Mesenchymal stem cell (in vitro differentiated cells and primary cell): Measurements from ENCODE around the gene HMGXB3.

Experiments used
- DNase-seq: peaks from one replicate; pipeline ENCODE4 v3.0.0-alpha.2; 2013
- H2AFZ ChIP-seq: one replicate; pipeline ENCODE4 v1.6.1; 2013; ENCODE audit warnings: low read depth, mild to moderate bottlenecking, control low read depth, inconsistent platforms, low read length, moderate library complexity
- H2AK5ac ChIP-seq: 2 replicates; pipeline ENCODE4 v1.6.1; 2013; ENCODE audit warnings: low read length, moderate library complexity, mild to moderate bottlenecking, inconsistent platforms; ENCODE audit not compliant: severe bottlenecking
- H2BK120ac ChIP-seq: one replicate; pipeline ENCODE4 v1.6.1; 2013; ENCODE audit warnings: low read depth, mild to moderate bottlenecking, inconsistent platforms, low read length, moderate library complexity
- H2BK12ac ChIP-seq, 2 experiments: one replicate each; pipeline ENCODE4 v1.6.1; 2013; ENCODE audit warnings: inconsistent platforms in 2 of 2, low read length in 2 of 2, mild to moderate bottlenecking in 2 of 2, moderate library complexity in 2 of 2, control low read depth in 1 of 2
- H2BK15ac ChIP-seq: one replicate; pipeline ENCODE4 v1.6.1; 2013; ENCODE audit warnings: mild to moderate bottlenecking, low read depth, inconsistent platforms; ENCODE audit not compliant: poor library complexity, severe bottlenecking
- H2BK5ac ChIP-seq: 2 replicates; pipeline ENCODE4 v1.6.1; 2013; ENCODE audit warnings: low read depth, mild to moderate bottlenecking, low read length, control low read depth, inconsistent platforms; ENCODE audit not compliant: poor library complexity, severe bottlenecking
- H3K14ac ChIP-seq, 2 experiments: one replicate each; pipeline ENCODE4 v1.6.1; 2013; ENCODE audit warnings: inconsistent platforms in 2 of 2, low read length in 2 of 2, control low read depth in 1 of 2, mild to moderate bottlenecking in 1 of 2, moderate library complexity in 1 of 2
- H3K18ac ChIP-seq, 2 experiments: one replicate each; pipeline ENCODE4 v1.6.1; 2013; ENCODE audit warnings: inconsistent platforms in 2 of 2, low read length in 2 of 2, control low read depth in 1 of 2, low read depth in 1 of 2, mild to moderate bottlenecking in 1 of 2
- H3K23ac ChIP-seq, 2 experiments: one replicate each; pipeline ENCODE4 v1.6.1; 2013; ENCODE audit warnings: inconsistent platforms in 2 of 2, low read length in 2 of 2, mild to moderate bottlenecking in 2 of 2, moderate library complexity in 2 of 2, control low read depth in 1 of 2
- H3K27ac ChIP-seq: 2 replicates; pipeline ENCODE4 v1.5.1; 2013; ENCODE audit warnings: mild to moderate bottlenecking, moderate library complexity, low read length, control low read depth, inconsistent platforms; ENCODE audit not compliant: poor library complexity, severe bottlenecking
- H3K27me3 ChIP-seq, 2 experiments: 2 replicates each; pipeline versions ENCODE4 v1.6.1 to v1.7.0; 2013; ENCODE audit warnings: low read length in 2 of 2, mild to moderate bottlenecking in 2 of 2, moderate library complexity in 2 of 2, control low read depth in 1 of 2, inconsistent platforms in 1 of 2; ENCODE audit not compliant: control insufficient read depth in 1 of 2, insufficient read depth in 1 of 2
- H3K36me3 ChIP-seq, 2 experiments: 2 replicates each; pipeline versions ENCODE4 v1.6.1 to v1.7.0; 2013; ENCODE audit warnings: low read length in 2 of 2, control low read depth in 1 of 2, inconsistent platforms in 1 of 2, low read depth in 1 of 2, mild to moderate bottlenecking in 1 of 2; ENCODE audit not compliant: insufficient read depth in 2 of 2, control insufficient read depth in 1 of 2
- H3K4ac ChIP-seq, 2 experiments: one replicate each; pipeline ENCODE4 v1.6.1; 2013; ENCODE audit warnings: inconsistent platforms in 2 of 2, low read length in 2 of 2, mild to moderate bottlenecking in 2 of 2, moderate library complexity in 2 of 2, control low read depth in 1 of 2, low read depth in 1 of 2
- H3K4me1 ChIP-seq: 2 replicates; pipeline ENCODE4 v1.6.1; 2013; ENCODE audit warnings: low read depth, low read length, control low read depth; ENCODE audit not compliant: control insufficient read depth, insufficient read depth
- H3K4me2 ChIP-seq: 2 replicates; pipeline ENCODE4 v1.6.1; 2013; ENCODE audit warnings: low read length, mild to moderate bottlenecking, inconsistent platforms; ENCODE audit not compliant: poor library complexity, severe bottlenecking
- H3K4me3 ChIP-seq, 2 experiments: 2 replicates each; pipeline versions ENCODE4 v1.5.1 to v1.7.0; 2013; ENCODE audit warnings: low read length in 2 of 2, mild to moderate bottlenecking in 2 of 2, control low read depth in 1 of 2, low read depth in 1 of 2; ENCODE audit not compliant: insufficient read depth in 1 of 2
- H3K79me1 ChIP-seq: replicated peaks from 2 replicates; pipeline ENCODE4 v1.6.1; 2013; ENCODE audit warnings: mild to moderate bottlenecking, control low read depth, low read length, inconsistent platforms; ENCODE audit not compliant: poor library complexity, severe bottlenecking
- H3K9ac ChIP-seq: 2 replicates; pipeline ENCODE4 v1.7.0; 2013; ENCODE audit warnings: mild to moderate bottlenecking, low read length, moderate library complexity
- H3K9me3 ChIP-seq: 2 replicates; pipeline ENCODE4 v1.7.0; 2013; ENCODE audit warnings: mild to moderate bottlenecking, low read length; ENCODE audit not compliant: control insufficient read depth
- H4K8ac ChIP-seq: one replicate; pipeline ENCODE4 v1.6.1; 2013; ENCODE audit warnings: inconsistent platforms, mild to moderate bottlenecking, low read length, moderate library complexity
- H4K91ac ChIP-seq: one replicate; pipeline ENCODE4 v1.6.1; 2013; ENCODE audit warnings: mild to moderate bottlenecking, low read length, inconsistent platforms
- WGBS: methylation state at CpG from one replicate; pipeline ENCODE4 v1.1.7; 2013; ENCODE audit warnings: mixed read lengths; 5-methylcytosine and 5-hydroxymethylcytosine counted together

Gene HMGXB3

DNA sequence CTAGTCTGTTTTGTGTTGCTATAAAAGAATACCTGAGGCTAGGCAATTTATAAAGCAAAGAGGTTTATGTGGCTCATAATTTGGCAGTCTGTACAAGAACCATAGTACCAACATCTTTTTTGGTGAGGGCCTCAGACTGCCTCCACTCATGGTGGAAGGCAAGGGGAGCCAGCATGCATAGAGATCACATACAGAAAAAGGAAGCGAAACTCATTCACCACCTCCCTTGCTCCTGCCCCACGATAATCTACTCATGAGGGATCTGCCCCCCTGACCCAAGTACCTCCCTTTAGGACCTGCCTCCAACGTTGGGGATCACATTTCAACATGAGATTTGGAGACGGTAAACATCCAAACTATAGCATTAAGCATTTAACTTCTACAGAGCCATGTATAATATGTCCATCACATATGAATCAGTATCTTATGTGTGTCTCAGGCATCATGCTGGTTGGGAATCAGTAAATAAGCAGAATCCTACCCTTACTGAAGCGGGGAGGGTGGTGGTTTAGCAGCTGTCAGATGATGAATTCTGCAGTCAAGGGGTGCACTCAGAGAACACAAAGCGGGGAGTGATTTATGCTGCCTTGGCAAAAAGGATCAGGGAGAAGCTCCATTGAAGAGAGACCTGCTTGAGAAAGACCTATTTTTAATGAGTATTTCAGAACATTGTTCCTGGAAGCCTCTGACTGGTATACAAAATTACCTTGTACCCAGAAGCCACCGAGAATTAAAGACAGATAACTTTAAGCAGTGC is 34.8 kb downstream of the HMGXB3 start:
- WGBS, result 78% methylated on average over 5 of the region's 7 CpGs
- H3K27ac ChIP-seq, result peak overlapping the region; percentile 78
- peaks cover 5% of the 10 kb centered on the region for H3K4me1 ChIP-seq

DNA sequence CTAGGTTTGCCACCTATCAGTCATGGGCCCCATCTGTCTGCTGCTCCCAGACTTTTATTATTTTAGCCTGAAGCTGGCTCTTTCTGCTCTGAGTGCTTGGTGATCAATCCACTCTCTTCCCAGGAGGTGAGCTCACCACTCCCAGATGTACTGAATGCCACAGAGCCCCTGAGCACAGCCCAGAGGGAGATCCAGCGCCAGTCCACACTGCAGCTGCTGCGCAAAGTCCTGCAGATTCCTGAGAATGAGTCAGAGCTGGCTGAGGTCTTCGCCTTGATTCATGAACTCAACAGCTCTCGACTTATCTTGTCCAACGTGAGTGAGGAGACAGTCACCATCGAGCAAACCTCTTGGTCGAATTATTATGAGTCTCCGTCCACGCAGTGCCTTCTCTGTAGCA is 36.0 kb downstream of the HMGXB3 start:
- Histone ChIP-seq H3K27me3 (no peaks in the 10 kb centered on the region), H2AFZ (no peak overlapping the region), H3K4me1 (peaks cover 5% of the 10 kb centered on the region), H3K27ac (peak overlapping the region; percentile 89), H4K8ac (no peak overlapping the region), H3K4me2 (no peak overlapping the region), H3K36me3 (peaks cover 33 to 88% of the 10 kb centered on the region in 2 experiments), H2BK12ac (no peak overlapping the region), H2BK15ac (no peak overlapping the region), H3K4ac (no peak overlapping the region), H3K4me3 (peak overlapping the region in 1 of 2 experiments; percentile 33), H4K91ac (no peak overlapping the region), H3K14ac (no peak overlapping the region), H3K18ac (peak overlapping the region in 1 of 2 experiments; percentile 40), H3K23ac (no peak overlapping the region), H2BK120ac (no peak overlapping the region), H3K9ac (peak overlapping the region; percentile 71), H2AK5ac (no peak overlapping the region), H3K9me3 (no peaks in the 10 kb centered on the region), H3K79me1 (peaks cover 19% of the 10 kb centered on the region), H2BK5ac (no peak overlapping the region)
- 2% methylated on average over 9 of the region's 9 CpGs for WGBS
- DNase-seq, result peak; percentile 98

More for the DNA sequence above, 34.8 kb downstream of the HMGXB3 start:
- no peak overlapping the region for H3K4me2 ChIP-seq
- no peaks in the 10 kb centered on the region for H3K27me3 ChIP-seq
- H4K91ac ChIP-seq, result no peak overlapping the region
- H3K4ac ChIP-seq, result peak overlapping the region in 1 of 2 experiments; percentile 72
- H3K18ac ChIP-seq, result no peak overlapping the region
- H2BK12ac ChIP-seq, result peak overlapping the region in 1 of 2 experiments; percentile 45
- DNase-seq, result no peak
- H3K23ac ChIP-seq, result no peak overlapping the region
- peak overlapping the region; percentile 30 for H4K8ac ChIP-seq
- H3K9me3 ChIP-seq, result no peaks in the 10 kb centered on the region
- H2BK5ac ChIP-seq, result peak overlapping the region; percentile 34
- no peak overlapping the region for H2BK120ac ChIP-seq
- H3K4me3 ChIP-seq, result no peak overlapping the region
- peak overlapping the region; percentile 98 for H2AK5ac ChIP-seq
- peaks cover 27 to 88% of the 10 kb centered on the region in 2 experiments for H3K36me3 ChIP-seq
- H3K9ac ChIP-seq, result no peak overlapping the region
- peaks cover 19% of the 10 kb centered on the region for H3K79me1 ChIP-seq
- H2AFZ ChIP-seq, result no peak overlapping the region
- no peak overlapping the region for H2BK15ac ChIP-seq
- H3K14ac ChIP-seq, result no peak overlapping the region

DNA sequence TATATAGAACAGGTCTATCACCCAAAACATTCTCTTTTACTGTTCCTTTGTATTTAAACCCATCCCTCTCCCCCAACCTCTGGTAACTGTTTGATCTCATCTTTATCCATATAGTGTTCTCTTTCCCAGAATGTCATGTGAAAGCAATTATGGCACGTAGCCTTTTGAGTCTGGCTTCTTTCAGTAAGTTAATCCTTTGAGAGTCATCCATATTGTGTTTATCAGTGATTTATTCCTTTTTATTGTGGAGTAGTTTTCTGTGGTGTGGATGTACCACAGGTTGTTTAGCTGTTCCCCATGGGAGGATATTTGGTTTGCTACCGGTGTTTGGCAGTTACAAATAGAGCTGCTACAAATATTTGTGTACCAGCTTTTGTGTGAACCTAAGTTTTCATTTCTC is 38.0 kb downstream of the HMGXB3 start:
- Histone ChIP-seq H2BK12ac (no peak overlapping the region), H3K23ac (no peak overlapping the region), H2AFZ (no peak overlapping the region), H3K27ac (no peak overlapping the region), H2BK15ac (no peak overlapping the region), H4K91ac (no peak overlapping the region), H4K8ac (no peak overlapping the region), H3K4me1 (peaks cover 6% of the 10 kb centered on the region), H3K9ac (no peak overlapping the region), H3K4me3 (no peak overlapping the region), H3K14ac (no peak overlapping the region), H3K9me3 (no peaks in the 10 kb centered on the region), H3K4ac (no peak overlapping the region), H3K27me3 (no peaks in the 10 kb centered on the region), H2BK120ac (no peak overlapping the region), H3K79me1 (peaks cover 21% of the 10 kb centered on the region), H3K4me2 (no peak overlapping the region), H2AK5ac (no peak overlapping the region), H3K36me3 (peaks cover 28 to 88% of the 10 kb centered on the region in 2 experiments), H2BK5ac (no peak overlapping the region), H3K18ac (no peak overlapping the region)
- WGBS, result 86% methylated on average over 2 of the region's 2 CpGs
- no peak for DNase-seq

DNA sequence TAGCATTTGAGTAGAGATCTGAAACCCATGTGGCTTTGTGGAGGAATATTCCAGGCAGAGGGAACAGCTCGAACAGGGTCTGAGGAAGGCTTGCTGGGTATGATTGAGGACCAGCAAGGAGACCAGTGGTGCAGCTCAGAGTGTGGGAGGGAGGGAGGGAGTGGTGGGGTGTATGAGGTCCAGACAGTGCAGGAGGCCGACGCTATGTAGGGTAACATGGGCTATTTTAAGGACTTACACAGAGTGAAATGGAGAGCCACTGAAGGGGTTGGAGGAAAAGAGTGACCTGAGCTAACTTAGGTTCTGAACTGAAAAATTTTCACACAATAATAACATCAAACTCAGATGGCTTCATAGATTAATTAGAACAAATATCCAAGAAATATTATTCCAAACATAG is 41.9 kb downstream of the HMGXB3 start:
- H2BK120ac ChIP-seq, result no peak overlapping the region
- no peak overlapping the region for H3K27ac ChIP-seq
- H3K14ac ChIP-seq, result no peak overlapping the region
- H4K91ac ChIP-seq, result no peak overlapping the region
- H3K18ac ChIP-seq, result no peak overlapping the region
- H3K4me3 ChIP-seq, result no peak overlapping the region
- peaks cover 8% of the 10 kb centered on the region for H3K4me1 ChIP-seq
- H3K4ac ChIP-seq, result no peak overlapping the region
- H2BK5ac ChIP-seq, result no peak overlapping the region
- no peak overlapping the region for H3K23ac ChIP-seq
- peaks cover 33% of the 10 kb centered on the region for H3K79me1 ChIP-seq
- no peak overlapping the region for H3K9ac ChIP-seq
- DNase-seq, result no peak
- H3K4me2 ChIP-seq, result no peak overlapping the region
- no peaks in the 10 kb centered on the region for H3K27me3 ChIP-seq
- no peak overlapping the region for H2BK12ac ChIP-seq
- no peak overlapping the region for H4K8ac ChIP-seq
- no peak overlapping the region for H2AK5ac ChIP-seq
- H2AFZ ChIP-seq, result no peak overlapping the region
- H2BK15ac ChIP-seq, result no peak overlapping the region
- H3K36me3 ChIP-seq, result peaks cover 33 to 94% of the 10 kb centered on the region in 2 experiments
- H3K9me3 ChIP-seq, result no peaks in the 10 kb centered on the region
- WGBS, result 100% methylated on average over 1 of the region's 3 CpGs
